ENCODE measurements around the gene TNP2.

TNP2 gene

GRCh38 chr16:11268921-11269375 lies at the start of gene TNP2:
TSS of gene TNP2 (minus strand) at chr16:11269325. CDS start at chr16:11269262, 63 bp downstream.
- no peak for DNase-seq (ENCODE audit: low read depth in 1 of 2, low spot score in 1 of 2)

GRCh38 chr16:11318817-11319216 lies 49.7 kb upstream of the TNP2 start:
- DNase-seq (ENCODE audit: low read depth in 1 of 2, low spot score in 1 of 2) = no peak

- DNase-seq (ENCODE audit: low read depth in 1 of 2, low spot score in 1 of 2) = no peak
Measured at GRCh38 chr16:11316331-11317015, 47.3 kb upstream of the TNP2 start.

GRCh38 chr16:11315510-11315909 lies 46.4 kb upstream of the TNP2 start:
- DNase-seq (ENCODE audit: low read depth in 1 of 2, low spot score in 1 of 2) = no peak

- DNase-seq (ENCODE audit: low read depth in 1 of 2, low spot score in 1 of 2) = no peak
Measured at GRCh38 chr16:11314309-11314894, 45.3 kb upstream of the TNP2 start.

- no peak for DNase-seq (ENCODE audit: low read depth in 1 of 2, low spot score in 1 of 2)
Measured at GRCh38 chr16:11313493-11314308, 44.6 kb upstream of the TNP2 start.

GRCh38 chr16:11312718-11313492 lies 43.8 kb upstream of the TNP2 start:
- DNase-seq (ENCODE audit: low read depth in 1 of 2, low spot score in 1 of 2) = no peak

- DNase-seq (ENCODE audit: low read depth in 1 of 2, low spot score in 1 of 2) = no peak
Measured at GRCh38 chr16:11310997-11311561, 42.0 kb upstream of the TNP2 start.

GRCh38 chr16:11310634-11310977 lies 41.5 kb upstream of the TNP2 start:
- no peak for DNase-seq (ENCODE audit: low read depth in 1 of 2, low spot score in 1 of 2)

GRCh38 chr16:11309895-11310633 lies 40.9 kb upstream of the TNP2 start:
- DNase-seq (ENCODE audit: low read depth in 1 of 2, low spot score in 1 of 2) = no peak

- no peak for DNase-seq (ENCODE audit: low read depth in 1 of 2, low spot score in 1 of 2)
Measured at GRCh38 chr16:11308493-11309283, 39.6 kb upstream of the TNP2 start.

- no peak for DNase-seq (ENCODE audit: low read depth in 1 of 2, low spot score in 1 of 2)
Measured at GRCh38 chr16:11307639-11308492, 38.7 kb upstream of the TNP2 start.

- DNase-seq (ENCODE audit: low read depth in 1 of 2, low spot score in 1 of 2) = no peak
Measured at GRCh38 chr16:11306997-11307638, 38.0 kb upstream of the TNP2 start.

GRCh38 chr16:11306381-11306780 lies 37.3 kb upstream of the TNP2 start:
- no peak for DNase-seq (ENCODE audit: low read depth in 1 of 2, low spot score in 1 of 2)

GRCh38 chr16:11303405-11304138 lies 34.4 kb upstream of the TNP2 start:
- DNase-seq (ENCODE audit: low read depth in 1 of 2, low spot score in 1 of 2) = no peak

GRCh38 chr16:11302977-11303376 lies 33.9 kb upstream of the TNP2 start:
- DNase-seq (ENCODE audit: low read depth in 1 of 2, low spot score in 1 of 2) = no peak
